ENCODE measurements around the gene FAM13A. TPM values are rescaled to one million over a fixed set of nuclear protein-coding genes. Genes with fewer than 3 reads are reported as not detected.

Gene FAM13A
- polyA plus RNA-seq, 1 of the 3 experiments (the other 2 are of a cell fraction), result 0.67 TPM

GRCh38 chr4:88831031-88831430, 226.0 kb downstream of the FAM13A start:
- Histone ChIP-seq H3K9ac (no peak overlapping the region), H3K9me3 (no peaks in the 10 kb centered on the region), H3K36me3 (replicated peaks in 1 of 2; ENCODE audit: control insufficient read depth in 1 of 2, insufficient read depth in 2 of 2, low read length in 1 of 2) (no peaks in the 10 kb centered on the region), H3K9me2 (no peaks in the 10 kb centered on the region), H3K27ac (ENCODE audit: low read depth in 2 of 2, low read length in 1 of 2) (no peak overlapping the region), H3K79me2 (ENCODE audit: insufficient read depth) (no peaks in the 10 kb centered on the region), H3K4me2 (no peak overlapping the region), H3F3A (replicated peaks; ENCODE audit: insufficient read depth) (no peaks in the 10 kb centered on the region), H3K4me1 (ENCODE audit: control insufficient read depth in 1 of 2, insufficient read depth in 2 of 2, low read depth in 1 of 2, low read length in 1 of 2) (no peaks in the 10 kb centered on the region), H2AFZ (ENCODE audit: low read depth) (no peak overlapping the region), H4K20me1 (ENCODE audit: insufficient read depth) (no peaks in the 10 kb centered on the region), H3K27me3 (ENCODE audit: insufficient read depth) (no peaks in the 10 kb centered on the region), H3K4me3 (ENCODE audit: low read depth in 2 of 2, low read length in 1 of 2) (no peak overlapping the region)
- TF ChIP-seq REST (IDR thresholded peaks at IDR 0.05; ENCODE audit: low read depth, low read length) (no peak), USF2 (IDR thresholded peaks at IDR 0.05; ENCODE audit: borderline replicate concordance, low read depth, low read length) (no peak), EP300 (IDR thresholded peaks at IDR 0.05; ENCODE audit: borderline replicate concordance in 1 of 2, low read depth in 1 of 2, low read length in 1 of 2) (no peak), JUND (IDR thresholded peaks at IDR 0.05) (no peak), MEF2A (IDR thresholded peaks at IDR 0.05; ENCODE audit: borderline replicate concordance, low read depth) (no peak), POLR2AphosphoS5 (IDR thresholded peaks at IDR 0.05; ENCODE audit: low read depth, low read length) (no peak), YY1 (IDR thresholded peaks at IDR 0.05; ENCODE audit: low read depth) (no peak), CTCF (IDR thresholded peaks at IDR 0.05) (no peak), USF1 (IDR thresholded peaks at IDR 0.05; ENCODE audit: borderline replicate concordance, low read depth) (no peak)
- ChIA-PET POLR2A (no interaction called here), CTCF (no interaction called here)
- WGBS (ENCODE audit: low lambda C conversion rate), result 78% methylated on average over 4 of the region's 4 CpGs
- DNase-seq, result no peak

GRCh38 chr4:88830598-88830997, 226.4 kb downstream of the FAM13A start:
- 46% methylated on average over 2 of the region's 2 CpGs for WGBS (ENCODE audit: low lambda C conversion rate)
- H3K4me3 ChIP-seq (ENCODE audit: low read depth in 2 of 2, low read length in 1 of 2), result no peak overlapping the region
- no peaks in the 10 kb centered on the region for H3K9me2 ChIP-seq
- H3K79me2 ChIP-seq (ENCODE audit: insufficient read depth), result no peaks in the 10 kb centered on the region
- no peaks in the 10 kb centered on the region for H4K20me1 ChIP-seq (ENCODE audit: insufficient read depth)
- no peak overlapping the region for H3K4me2 ChIP-seq
- DNase-seq, result no peak
- no peaks in the 10 kb centered on the region for H3K27me3 ChIP-seq (ENCODE audit: insufficient read depth)
- H2AFZ ChIP-seq (ENCODE audit: low read depth), result no peak overlapping the region
- no peak overlapping the region for H3K9ac ChIP-seq
- no peaks in the 10 kb centered on the region for H3K36me3 ChIP-seq (replicated peaks in 1 of 2; ENCODE audit: control insufficient read depth in 1 of 2, insufficient read depth in 2 of 2, low read length in 1 of 2)
- no peaks in the 10 kb centered on the region for H3F3A ChIP-seq (replicated peaks; ENCODE audit: insufficient read depth)
- no peaks in the 10 kb centered on the region for H3K9me3 ChIP-seq
- no peak overlapping the region for H3K27ac ChIP-seq (ENCODE audit: low read depth in 2 of 2, low read length in 1 of 2)
- no peaks in the 10 kb centered on the region for H3K4me1 ChIP-seq (ENCODE audit: control insufficient read depth in 1 of 2, insufficient read depth in 2 of 2, low read depth in 1 of 2, low read length in 1 of 2)
- CTCF ChIA-PET, result no interaction called here
- POLR2A ChIA-PET, result no interaction called here
- TF ChIP-seq NFIC (IDR thresholded peaks at IDR 0.05; ENCODE audit: borderline replicate concordance) (no peak), FOXJ3 (CRISPR knock-in tag; IDR thresholded peaks at IDR 0.05) (no peak), RCOR1 (IDR thresholded peaks at IDR 0.05; ENCODE audit: low read length) (no peak), CTCF (IDR thresholded peaks at IDR 0.05) (no peak), USF1 (IDR thresholded peaks at IDR 0.05; ENCODE audit: borderline replicate concordance, low read depth) (no peak), RFX5 (IDR thresholded peaks at IDR 0.05; ENCODE audit: low read length) (no peak), RXRA (IDR thresholded peaks at IDR 0.05; ENCODE audit: borderline replicate concordance, low read depth) (no peak), YY1 (IDR thresholded peaks at IDR 0.05; ENCODE audit: low read depth) (no peak), NRF1 (IDR thresholded peaks at IDR 0.05; ENCODE audit: low read depth, low read length) (no peak), ELF1 (IDR thresholded peaks at IDR 0.05) (no peak), RAD21 (IDR thresholded peaks at IDR 0.05; ENCODE audit: low read length) (no peak), GATA2 (CRISPR knock-in tag; IDR thresholded peaks at IDR 0.05) (no peak)
